Measurements from ENCODE around the gene HYPK.

GRCh38 chr15:43808960-43809678, 8.7 kb downstream of the HYPK start:
- TF ChIP-seq POLR2A (IDR thresholded peaks at IDR 0.05; ENCODE audit: low read length) = no peak
- TF ChIP-seq GATA1 (IDR thresholded peaks at IDR 0.05; ENCODE audit: low read depth, low read length) = no peak

Data from erythroblast (primary cell).